Skeletal muscle satellite cell (primary cell): ENCODE results near the gene PPP2CA. TPM values are rescaled to one million over a fixed set of nuclear protein-coding genes. Genes with fewer than 3 reads are reported as not detected.
"Not testable (repeated sequence)": the region's sequence is repeated elsewhere in the genome, so short reads cannot be mapped to it uniquely, and the experiment has no call there.

Source experiments
- H3K27me3 ChIP-seq: 2 replicates; pipeline ENCODE4 v1.7.0; 2013; ENCODE audit warnings: low read length; ENCODE audit not compliant: control insufficient read depth, insufficient read depth
- H3K36me3 ChIP-seq: 2 replicates; pipeline ENCODE4 v1.7.0; 2013; ENCODE audit warnings: mild to moderate bottlenecking, control low read depth, low read length; ENCODE audit not compliant: insufficient read depth
- H3K4me1 ChIP-seq: 2 replicates; pipeline ENCODE4 v1.7.0; 2013; ENCODE audit warnings: low read length; ENCODE audit not compliant: control insufficient read depth, insufficient read depth
- H3K4me2 ChIP-seq: 2 replicates; pipeline ENCODE4 v1.7.0; 2013; ENCODE audit warnings: mild to moderate bottlenecking, low read length
- H3K4me3 ChIP-seq: 2 replicates; pipeline ENCODE4 v1.7.0; 2013; ENCODE audit warnings: low read length
- H3K9ac ChIP-seq: 2 replicates; pipeline ENCODE4 v1.7.0; 2013; ENCODE audit warnings: mild to moderate bottlenecking, low read depth, low read length, moderate library complexity
- H3K9me3 ChIP-seq: replicated peaks from 2 replicates; pipeline ENCODE4 v1.7.0; 2013; ENCODE audit warnings: mild to moderate bottlenecking, control low read depth, low read length
- total RNA-seq: library from RNA; depleted of rRNA; stranded (reverse); fragments of >200 nt; gene quantifications from 2 replicates; pipeline ENCODE4 v1.2.3, GENCODE V29; 2012; rRNA removed

Gene PPP2CA
- 63.8 and 98.9 TPM in 2 replicates for total RNA-seq

DNA sequence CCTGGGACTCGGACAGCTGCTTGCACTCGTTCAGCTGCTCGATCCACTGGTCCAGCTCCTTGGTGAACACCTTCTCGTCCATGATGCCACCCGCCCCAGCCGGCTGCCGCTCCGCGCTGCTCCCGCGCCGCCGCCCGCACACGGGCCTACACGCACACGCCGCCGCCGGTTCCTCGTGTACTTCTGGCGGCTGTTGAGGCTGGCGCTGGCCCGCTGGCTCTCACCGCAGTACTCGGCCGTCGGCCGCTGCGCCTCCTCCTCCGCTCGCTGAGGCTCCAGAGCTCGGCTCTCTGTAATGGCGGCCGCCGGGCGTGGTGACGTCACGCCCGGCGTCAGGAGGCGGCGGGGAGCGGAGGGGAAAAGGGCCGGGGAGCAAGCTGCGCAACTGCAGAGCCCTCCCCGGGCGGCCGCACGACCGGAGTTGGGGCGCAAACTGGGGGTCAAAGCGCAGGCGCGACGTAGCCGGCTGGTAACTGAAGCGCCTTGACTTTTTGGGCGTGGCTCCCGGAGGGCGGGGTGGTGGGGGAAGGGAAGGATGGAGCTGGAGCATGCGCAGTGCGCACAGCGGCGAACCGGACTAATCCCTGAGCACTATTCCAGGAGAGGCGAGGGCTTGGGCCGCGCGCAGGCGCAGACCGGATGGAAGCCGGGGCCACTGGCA, at the start of gene PPP2CA:
Gene PPP2CA, minus strand, starts transcription at position 294 of the 661 bp plus-strand sequence. Its CDS starts 212 bp downstream, at position 82.
- Histone ChIP-seq H3K36me3 (peaks cover 10% of the 10 kb centered on the region), H3K4me1 (peaks cover 29% of the 10 kb centered on the region), H3K4me3 (peak within 1 kb of the TSS; percentile 87), H3K27me3 (no peaks in the 10 kb centered on the region), H3K4me2 (peak within 1 kb of the TSS; percentile 92), H3K9me3 (no peaks in the 10 kb centered on the region), H3K9ac (peak within 1 kb of the TSS; percentile 100)

DNA sequence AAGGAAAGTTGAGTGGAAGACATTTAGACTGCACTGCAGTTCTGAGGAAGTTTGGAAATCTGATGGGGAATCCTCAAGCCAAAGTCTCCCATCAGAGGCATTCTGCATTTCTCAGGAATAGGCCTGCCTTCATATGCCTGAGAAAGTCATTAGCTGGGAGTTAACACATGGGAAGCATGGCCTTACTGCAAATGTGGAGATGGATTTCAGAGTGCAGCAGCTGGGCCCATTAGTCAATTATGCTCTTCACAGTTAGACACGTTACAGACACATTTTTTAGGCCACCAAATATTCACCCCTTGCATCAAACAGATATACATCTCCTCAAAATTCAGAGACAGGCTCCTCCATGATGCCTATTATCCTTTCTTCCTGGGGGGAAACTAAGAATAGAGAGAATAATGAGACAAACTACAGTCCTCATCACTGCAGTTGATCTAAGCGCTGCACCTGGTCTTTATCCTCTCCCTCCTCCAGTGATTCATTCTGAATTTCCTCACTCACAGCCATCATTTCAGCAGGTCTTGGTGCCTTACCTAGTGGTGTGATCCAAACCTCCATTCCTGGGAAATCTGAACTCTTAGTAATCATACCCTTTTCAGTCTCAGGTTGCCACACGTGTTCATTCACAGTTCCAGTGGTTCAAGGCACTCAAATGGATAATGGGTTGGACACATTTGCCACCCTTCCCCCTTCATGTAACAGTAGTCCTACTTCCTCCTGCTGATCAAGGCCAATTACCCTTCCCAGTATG, 47.9 kb upstream of the PPP2CA start:
- no peak overlapping the region for H3K4me2 ChIP-seq

GRCh38 chr5:134271059-134271458, 45.2 kb upstream of the PPP2CA start:
- Histone ChIP-seq H3K4me3 (no peak overlapping the region), H3K9me3 (no peaks in the 10 kb centered on the region), H3K4me2 (no peak overlapping the region), H3K9ac (no peak overlapping the region), H3K36me3 (no peaks in the 10 kb centered on the region), H3K4me1 (no peaks in the 10 kb centered on the region), H3K27me3 (peaks cover 2% of the 10 kb centered on the region)

More for the DNA sequence above, 47.9 kb upstream of the PPP2CA start:
- Histone ChIP-seq H3K9me3 (no peaks in the 10 kb centered on the region), H3K4me3 (no peak overlapping the region), H3K36me3 (no peaks in the 10 kb centered on the region), H3K4me1 (no peaks in the 10 kb centered on the region), H3K9ac (no peak overlapping the region), H3K27me3 (peaks cover 12% of the 10 kb centered on the region)

DNA sequence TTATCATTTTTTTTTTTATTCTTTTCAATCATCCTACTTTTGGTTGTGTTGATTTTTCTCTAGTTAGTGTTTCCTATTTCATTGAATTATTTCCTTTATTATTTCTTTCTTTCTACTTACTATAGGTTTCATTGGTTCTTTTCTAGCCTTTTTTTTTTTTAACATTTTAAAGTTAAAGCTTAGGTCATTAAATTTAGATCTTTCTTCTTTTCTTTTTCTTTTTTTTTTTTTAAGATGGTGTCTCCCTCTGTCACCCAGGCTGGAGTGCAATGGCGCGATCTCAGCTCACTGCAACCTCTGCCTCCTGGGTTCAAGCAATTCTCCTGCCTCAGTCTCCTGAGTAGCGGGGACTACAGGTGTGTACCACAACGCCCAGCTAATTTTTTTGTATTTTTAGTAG, 43.0 kb upstream of the PPP2CA start:
- no peaks in the 10 kb centered on the region for H3K4me1 ChIP-seq
- no peaks in the 10 kb centered on the region for H3K36me3 ChIP-seq
- no peak overlapping the region for H3K4me2 ChIP-seq
- no peaks in the 10 kb centered on the region for H3K9me3 ChIP-seq
- no peaks in the 10 kb centered on the region for H3K27me3 ChIP-seq
- no peak overlapping the region for H3K9ac ChIP-seq
- no peak overlapping the region for H3K4me3 ChIP-seq

DNA sequence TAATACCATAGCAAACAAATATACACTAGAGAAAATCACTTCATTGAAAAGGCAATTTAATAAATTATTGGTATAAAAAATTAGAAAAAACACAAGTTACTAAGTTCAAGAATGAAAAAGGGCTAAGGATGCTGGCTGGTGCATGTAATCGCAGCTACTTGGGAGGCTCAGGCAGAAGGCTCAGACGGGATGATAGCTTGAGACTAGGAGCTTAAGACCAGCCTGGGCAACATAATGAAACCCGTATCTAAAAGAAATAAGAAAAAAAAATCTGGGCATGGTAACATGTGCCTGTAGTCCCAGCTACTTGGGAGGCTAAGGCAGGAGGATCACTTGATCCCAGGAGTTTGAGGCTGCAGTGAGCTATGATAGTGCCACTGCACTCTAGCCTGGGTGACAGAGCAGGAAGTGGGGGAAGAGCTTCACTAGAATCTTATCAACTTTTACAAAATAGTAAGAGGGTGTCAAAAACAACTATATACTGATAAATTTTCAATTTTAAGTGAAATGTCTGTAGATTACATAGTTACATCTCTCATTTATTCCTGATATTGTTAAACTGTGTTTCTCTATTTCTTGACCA, 42.2 kb upstream of the PPP2CA start:
- Histone ChIP-seq H3K4me2 (no peak overlapping the region), H3K4me1 (no peaks in the 10 kb centered on the region), H3K9me3 (no peaks in the 10 kb centered on the region), H3K9ac (no peak overlapping the region), H3K36me3 (no peaks in the 10 kb centered on the region), H3K27me3 (no peaks in the 10 kb centered on the region), H3K4me3 (no peak overlapping the region)

- no peaks in the 10 kb centered on the region for H3K36me3 ChIP-seq
- no peaks in the 10 kb centered on the region for H3K4me1 ChIP-seq
- no peak overlapping the region for H3K4me3 ChIP-seq
- H3K9me3 ChIP-seq, result no peaks in the 10 kb centered on the region
- no peak overlapping the region for H3K9ac ChIP-seq
- no peak overlapping the region for H3K4me2 ChIP-seq
- H3K27me3 ChIP-seq, result no peaks in the 10 kb centered on the region
Observed at GRCh38 chr5:134267366-134268018, 41.6 kb upstream of the PPP2CA start.

GRCh38 chr5:134263801-134264200, 37.9 kb upstream of the PPP2CA start:
- H3K4me2 ChIP-seq, result no peak overlapping the region
- no peaks in the 10 kb centered on the region for H3K36me3 ChIP-seq
- H3K4me3 ChIP-seq, result no peak overlapping the region
- H3K9ac ChIP-seq, result no peak overlapping the region
- no peaks in the 10 kb centered on the region for H3K27me3 ChIP-seq
- H3K9me3 ChIP-seq, result no peaks in the 10 kb centered on the region
- no peaks in the 10 kb centered on the region for H3K4me1 ChIP-seq

DNA sequence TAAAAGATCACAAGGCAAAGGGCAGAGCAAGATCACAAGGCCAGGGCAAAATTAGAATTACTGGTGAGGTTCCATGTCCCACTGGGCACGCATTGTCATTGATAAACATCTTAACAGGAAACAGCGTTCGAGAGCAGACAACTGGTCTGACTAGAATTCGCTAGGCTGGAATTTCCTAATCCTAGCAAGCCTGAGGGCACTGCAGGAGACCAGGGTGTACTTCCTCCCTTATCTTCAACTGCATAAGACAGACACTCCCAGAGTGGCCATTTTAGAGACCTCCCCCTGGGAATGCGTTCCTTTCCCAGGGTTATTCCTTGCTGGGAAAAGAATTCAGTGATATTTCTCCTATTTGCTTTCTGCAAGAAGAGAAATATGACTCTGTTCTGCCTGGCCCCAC, 36.8 kb upstream of the PPP2CA start:
- H3K4me3 ChIP-seq, H3K36me3 ChIP-seq, H3K9me3 ChIP-seq, H3K27me3 ChIP-seq, H3K4me2 ChIP-seq, H3K9ac ChIP-seq, H3K4me1 ChIP-seq: not testable (repeated sequence)

- Histone ChIP-seq H3K4me2 (no peak overlapping the region), H3K4me1 (peaks cover 14% of the 10 kb centered on the region), H3K27me3 (no peaks in the 10 kb centered on the region), H3K36me3 (no peaks in the 10 kb centered on the region), H3K4me3 (no peak overlapping the region), H3K9me3 (no peaks in the 10 kb centered on the region), H3K9ac (no peak overlapping the region)
Observed at GRCh38 chr5:134258896-134259295, 33.0 kb upstream of the PPP2CA start.

DNA sequence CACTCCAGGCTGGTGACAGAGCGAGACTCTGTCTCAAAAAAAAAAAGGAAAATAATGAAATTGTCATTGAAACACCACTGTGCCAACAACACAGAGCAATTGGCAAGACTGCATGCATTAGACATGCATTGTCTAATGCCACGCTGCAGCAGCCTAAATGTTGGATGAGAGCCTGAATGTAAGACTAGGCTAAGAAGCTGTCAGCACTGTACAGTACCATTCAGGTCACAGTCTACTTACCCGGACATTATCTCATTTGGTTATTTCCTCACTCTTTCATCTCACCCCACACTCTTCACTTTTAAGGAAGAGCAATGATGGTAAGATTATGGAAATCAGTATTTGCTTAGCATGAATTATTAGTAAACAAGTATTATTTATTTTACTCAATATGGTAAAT, 31.3 kb upstream of the PPP2CA start:
- no peaks in the 10 kb centered on the region for H3K36me3 ChIP-seq
- no peak overlapping the region for H3K4me3 ChIP-seq
- no peak overlapping the region for H3K4me2 ChIP-seq
- H3K9me3 ChIP-seq, result no peaks in the 10 kb centered on the region
- H3K9ac ChIP-seq, result no peak overlapping the region
- H3K27me3 ChIP-seq, result no peaks in the 10 kb centered on the region
- peaks cover 23% of the 10 kb centered on the region for H3K4me1 ChIP-seq

- H3K27me3 ChIP-seq, result no peaks in the 10 kb centered on the region
- H3K4me3 ChIP-seq, result no peak overlapping the region
- H3K9ac ChIP-seq, result no peak overlapping the region
- peaks cover 23% of the 10 kb centered on the region for H3K4me1 ChIP-seq
- H3K4me2 ChIP-seq, result peak overlapping the region; percentile 18
- no peaks in the 10 kb centered on the region for H3K9me3 ChIP-seq
- no peaks in the 10 kb centered on the region for H3K36me3 ChIP-seq
Observed at GRCh38 chr5:134255418-134256150, 29.7 kb upstream of the PPP2CA start.
